ENCODE results near the gene PAN3. TPM values are rescaled to one million over a fixed set of nuclear protein-coding genes. Genes with fewer than 3 reads are reported as not detected.

Gene PAN3
- total RNA-seq, 1 experiment from 2014 or later: 18.5 TPM

DNA sequence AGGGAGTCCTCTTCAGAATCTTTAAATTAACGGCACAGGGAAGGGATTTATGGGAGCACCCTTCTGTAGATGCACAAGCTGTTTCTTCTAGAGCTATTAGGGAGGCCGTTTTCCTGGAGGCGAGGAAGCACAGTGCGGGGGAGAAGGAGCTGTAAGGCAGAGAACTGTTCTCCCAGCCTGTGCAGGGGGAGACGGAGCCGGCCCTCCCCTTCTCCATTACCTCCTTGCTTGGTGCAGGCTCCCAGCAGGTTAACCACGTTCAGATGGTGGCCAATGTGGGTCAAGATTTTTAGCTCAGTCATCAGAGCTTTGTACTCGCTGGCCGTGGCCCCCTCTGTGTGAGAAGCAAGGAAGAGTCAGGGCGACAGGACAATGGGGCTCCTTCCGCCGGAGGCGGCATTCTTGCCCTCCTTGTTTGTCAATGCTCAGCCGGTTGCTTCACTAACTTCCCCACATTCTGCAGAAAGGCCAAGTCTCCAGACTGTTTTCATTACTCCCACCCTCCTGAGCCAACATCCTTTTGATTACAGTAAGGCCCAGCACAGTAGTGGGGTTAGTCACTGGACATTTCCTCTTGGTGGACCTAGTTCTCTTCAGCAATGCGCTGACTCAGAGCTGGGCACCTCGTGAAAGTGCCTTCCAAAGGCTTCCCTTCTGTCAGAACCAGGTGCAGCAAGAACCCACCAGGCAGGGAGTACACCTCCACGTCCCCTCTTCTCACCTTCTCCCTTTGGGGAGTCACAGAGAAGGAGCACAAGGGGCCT lies 191.2 kb downstream of the PAN3 start:
- intact Hi-C loops (cut with micrococcal nuclease; ENCODE audit: unreplicated experiment) (loop anchor here (10.0 kb wide), 1 partner anchor 465 kb away; no protein-coding TSS in a partner anchor), in situ Hi-C loops (cut with HindIII; ENCODE audit: low pct_unique_long_range_greater_than_20kb, low sequenced_read_pairs) (no loop called here)
- H3K36me3 ChIP-seq (ENCODE audit: control insufficient read depth, insufficient read depth, low read length): no peaks in the 10 kb centered on the region
- no TSS peak for BruUV-seq (replicated peaks)
- H3K27ac ChIP-seq (ENCODE audit: low read length): no peak overlapping the region
- TF ChIP-seq POLR2AphosphoS5 (IDR thresholded peaks at IDR 0.05; ENCODE audit: low read depth, low read length) (no peak), TCF7L2 (IDR thresholded peaks at IDR 0.05; ENCODE audit: low read depth, low read length) (no peak), SIN3A (IDR thresholded peaks at IDR 0.05; ENCODE audit: borderline replicate concordance, insufficient read depth, low read depth, low read length) (no peak)
- TF ChIP-seq, protein P1, sequence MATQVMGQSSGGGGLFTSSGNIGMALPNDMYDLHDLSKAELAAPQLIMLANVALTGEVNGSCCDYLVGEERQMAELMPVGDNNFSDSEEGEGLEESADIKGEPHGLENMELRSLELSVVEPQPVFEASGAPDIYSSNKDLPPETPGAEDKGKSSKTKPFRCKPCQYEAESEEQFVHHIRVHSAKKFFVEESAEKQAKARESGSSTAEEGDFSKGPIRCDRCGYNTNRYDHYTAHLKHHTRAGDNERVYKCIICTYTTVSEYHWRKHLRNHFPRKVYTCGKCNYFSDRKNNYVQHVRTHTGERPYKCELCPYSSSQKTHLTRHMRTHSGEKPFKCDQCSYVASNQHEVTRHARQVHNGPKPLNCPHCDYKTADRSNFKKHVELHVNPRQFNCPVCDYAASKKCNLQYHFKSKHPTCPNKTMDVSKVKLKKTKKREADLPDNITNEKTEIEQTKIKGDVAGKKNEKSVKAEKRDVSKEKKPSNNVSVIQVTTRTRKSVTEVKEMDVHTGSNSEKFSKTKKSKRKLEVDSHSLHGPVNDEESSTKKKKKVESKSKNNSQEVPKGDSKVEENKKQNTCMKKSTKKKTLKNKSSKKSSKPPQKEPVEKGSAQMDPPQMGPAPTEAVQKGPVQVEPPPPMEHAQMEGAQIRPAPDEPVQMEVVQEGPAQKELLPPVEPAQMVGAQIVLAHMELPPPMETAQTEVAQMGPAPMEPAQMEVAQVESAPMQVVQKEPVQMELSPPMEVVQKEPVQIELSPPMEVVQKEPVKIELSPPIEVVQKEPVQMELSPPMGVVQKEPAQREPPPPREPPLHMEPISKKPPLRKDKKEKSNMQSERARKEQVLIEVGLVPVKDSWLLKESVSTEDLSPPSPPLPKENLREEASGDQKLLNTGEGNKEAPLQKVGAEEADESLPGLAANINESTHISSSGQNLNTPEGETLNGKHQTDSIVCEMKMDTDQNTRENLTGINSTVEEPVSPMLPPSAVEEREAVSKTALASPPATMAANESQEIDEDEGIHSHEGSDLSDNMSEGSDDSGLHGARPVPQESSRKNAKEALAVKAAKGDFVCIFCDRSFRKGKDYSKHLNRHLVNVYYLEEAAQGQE (IDR thresholded peaks at IDR 0.05; ENCODE audit: insufficient read depth in 1 of 2, low read depth in 2 of 2, low read length in 1 of 2): no peak
- TF ChIP-seq, protein P2, sequence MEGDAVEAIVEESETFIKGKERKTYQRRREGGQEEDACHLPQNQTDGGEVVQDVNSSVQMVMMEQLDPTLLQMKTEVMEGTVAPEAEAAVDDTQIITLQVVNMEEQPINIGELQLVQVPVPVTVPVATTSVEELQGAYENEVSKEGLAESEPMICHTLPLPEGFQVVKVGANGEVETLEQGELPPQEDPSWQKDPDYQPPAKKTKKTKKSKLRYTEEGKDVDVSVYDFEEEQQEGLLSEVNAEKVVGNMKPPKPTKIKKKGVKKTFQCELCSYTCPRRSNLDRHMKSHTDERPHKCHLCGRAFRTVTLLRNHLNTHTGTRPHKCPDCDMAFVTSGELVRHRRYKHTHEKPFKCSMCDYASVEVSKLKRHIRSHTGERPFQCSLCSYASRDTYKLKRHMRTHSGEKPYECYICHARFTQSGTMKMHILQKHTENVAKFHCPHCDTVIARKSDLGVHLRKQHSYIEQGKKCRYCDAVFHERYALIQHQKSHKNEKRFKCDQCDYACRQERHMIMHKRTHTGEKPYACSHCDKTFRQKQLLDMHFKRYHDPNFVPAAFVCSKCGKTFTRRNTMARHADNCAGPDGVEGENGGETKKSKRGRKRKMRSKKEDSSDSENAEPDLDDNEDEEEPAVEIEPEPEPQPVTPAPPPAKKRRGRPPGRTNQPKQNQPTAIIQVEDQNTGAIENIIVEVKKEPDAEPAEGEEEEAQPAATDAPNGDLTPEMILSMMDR (IDR thresholded peaks at IDR 0.05): no peak
- ATAC-seq (no peak), DNase-seq (ENCODE audit: low read depth, low spot score) (no peak)
- ChIA-PET CTCF (no interaction called here), POLR2A (no interaction called here)
- no peaks in the 10 kb centered on the region for H3K27me3 ChIP-seq (ENCODE audit: control insufficient read depth, insufficient read depth, low read length)
- no peaks in the 10 kb centered on the region for H3K4me1 ChIP-seq (ENCODE audit: control insufficient read depth, insufficient read depth, low read length)
- H3K4me3 ChIP-seq (ENCODE audit: low read depth in 2 of 2, low read length in 2 of 2): no peak overlapping the region
- no peaks in the 10 kb centered on the region for H3K9me3 ChIP-seq (ENCODE audit: control insufficient read depth, insufficient read depth, low read depth, low read length)

DNA sequence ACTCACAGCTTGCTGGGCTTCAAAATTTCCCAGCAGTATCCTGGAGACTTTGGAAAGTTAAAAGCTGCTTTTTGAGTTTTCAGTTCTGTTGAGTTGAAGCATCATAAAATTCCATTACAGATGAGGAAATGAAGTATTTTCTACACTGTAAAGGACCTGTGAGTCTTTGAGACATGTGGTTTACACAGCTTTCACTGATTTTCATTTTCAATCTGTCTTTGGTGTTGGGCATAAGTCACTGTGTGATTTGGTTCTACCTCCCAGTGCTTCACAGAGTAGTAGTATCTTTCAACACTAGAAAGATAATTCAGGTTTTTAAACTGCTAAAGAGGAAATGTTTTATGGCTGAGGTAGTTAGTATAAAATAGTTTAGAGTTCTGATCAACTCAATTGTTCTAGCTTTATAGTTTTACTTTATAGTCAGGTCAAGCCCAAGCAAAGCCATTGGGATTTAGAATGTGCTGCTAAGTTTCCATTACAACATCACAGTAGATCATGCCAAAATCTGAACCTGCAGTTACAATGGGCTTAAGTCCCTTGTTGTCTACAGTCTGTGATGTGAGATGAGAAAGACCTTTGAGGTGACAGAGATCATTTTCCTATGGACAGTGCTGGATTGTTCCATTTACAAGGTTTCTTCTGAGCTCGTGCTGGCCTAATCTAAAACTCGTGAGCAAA lies 195.0 kb downstream of the PAN3 start:
- H3K36me3 ChIP-seq (ENCODE audit: control insufficient read depth, insufficient read depth, low read length): no peaks in the 10 kb centered on the region
- H3K9me3 ChIP-seq (ENCODE audit: control insufficient read depth, insufficient read depth, low read depth, low read length): no peaks in the 10 kb centered on the region
- DNase-seq (ENCODE audit: low read depth, low spot score) (no peak), ATAC-seq (no peak)
- H3K4me3 ChIP-seq (ENCODE audit: low read depth in 2 of 2, low read length in 2 of 2): no peak overlapping the region
- ChIA-PET POLR2A (no interaction called here), CTCF (no interaction called here)
- BruUV-seq (replicated peaks): no TSS peak
- intact Hi-C loops (cut with micrococcal nuclease; ENCODE audit: unreplicated experiment): no loop called here
- no peaks in the 10 kb centered on the region for H3K27me3 ChIP-seq (ENCODE audit: control insufficient read depth, insufficient read depth, low read length)
- H3K4me1 ChIP-seq (ENCODE audit: control insufficient read depth, insufficient read depth, low read length): no peaks in the 10 kb centered on the region
- TF ChIP-seq TCF7L2 (IDR thresholded peaks at IDR 0.05; ENCODE audit: low read depth, low read length) (no peak), POLR2AphosphoS5 (IDR thresholded peaks at IDR 0.05; ENCODE audit: low read depth, low read length) (no peak), SIN3A (IDR thresholded peaks at IDR 0.05; ENCODE audit: borderline replicate concordance, insufficient read depth, low read depth, low read length) (no peak)
- TF ChIP-seq, protein P2 (IDR thresholded peaks at IDR 0.05): no peak
- TF ChIP-seq, protein P1 (IDR thresholded peaks at IDR 0.05; ENCODE audit: insufficient read depth in 1 of 2, low read depth in 2 of 2, low read length in 1 of 2): no peak
- in situ Hi-C loops (cut with HindIII; ENCODE audit: low pct_unique_long_range_greater_than_20kb, low sequenced_read_pairs): no loop called here
- H3K27ac ChIP-seq (ENCODE audit: low read length): no peak overlapping the region

Data from Panc1 (cell line).